GM18873 (cell line): ENCODE data around the gene PALM3.

Experiments used
- ATAC-seq: cut with Tn5 transposase; IDR thresholded peaks from one replicate; pipeline ENCODE4 v1.9.1; 2021; ENCODE audit warnings: mild to moderate bottlenecking, moderate library complexity, moderate number of reproducible peaks; ENCODE audit not compliant: unreplicated experiment, low FRiP score

The PALM3 gene

DNA sequence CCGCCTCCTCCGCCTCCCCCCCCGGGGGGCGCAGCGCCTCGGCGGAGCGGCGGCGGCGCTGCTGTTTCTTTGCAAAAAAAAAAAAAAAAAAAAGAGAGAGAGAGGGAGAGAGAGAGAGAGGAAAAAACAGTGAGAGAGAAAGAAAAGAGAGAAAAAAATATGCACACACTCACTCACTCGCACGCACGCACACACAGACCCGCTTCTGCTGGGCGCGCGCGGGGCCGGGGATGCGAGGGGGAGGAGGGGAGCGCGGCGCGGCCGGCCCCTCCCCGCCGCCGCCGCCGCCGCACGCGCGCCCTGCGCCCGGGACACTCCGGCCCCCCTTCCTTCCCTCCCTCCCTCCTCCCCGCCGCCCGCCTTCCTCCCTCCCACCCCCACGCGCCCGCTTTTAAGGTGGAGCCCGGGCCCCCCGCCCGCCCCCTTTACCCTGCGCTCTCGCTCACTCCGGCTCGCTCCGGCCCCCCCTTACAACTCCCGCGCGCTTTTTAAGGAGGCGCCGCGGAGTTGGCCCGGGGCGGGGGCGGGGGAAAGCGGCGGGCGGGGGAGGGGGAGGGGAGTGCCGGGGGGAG, 28.7 kb upstream of the PALM3 start, which contains the start of gene SAMD1:
TSS of gene SAMD1 (minus strand) at position 243 of the 572 bp plus-strand sequence.
- no peak for ATAC-seq

- no peak for ATAC-seq
Measured at GRCh38 chr19:14089662-14090508, 28.0 kb upstream of the PALM3 start.

DNA sequence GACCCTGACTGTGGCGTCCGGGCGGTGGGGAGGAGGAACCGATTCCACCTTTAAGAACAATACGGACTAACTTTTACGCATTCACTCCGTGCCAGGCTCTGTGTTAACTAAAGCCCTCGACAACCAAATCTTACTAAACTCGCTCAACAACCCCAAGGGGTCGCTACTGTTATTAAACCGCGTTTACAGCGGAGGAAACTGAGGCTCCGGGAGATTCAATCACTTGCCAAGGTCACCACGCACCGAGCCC, 27.5 kb upstream of the PALM3 start:
- ATAC-seq: no peak

DNA sequence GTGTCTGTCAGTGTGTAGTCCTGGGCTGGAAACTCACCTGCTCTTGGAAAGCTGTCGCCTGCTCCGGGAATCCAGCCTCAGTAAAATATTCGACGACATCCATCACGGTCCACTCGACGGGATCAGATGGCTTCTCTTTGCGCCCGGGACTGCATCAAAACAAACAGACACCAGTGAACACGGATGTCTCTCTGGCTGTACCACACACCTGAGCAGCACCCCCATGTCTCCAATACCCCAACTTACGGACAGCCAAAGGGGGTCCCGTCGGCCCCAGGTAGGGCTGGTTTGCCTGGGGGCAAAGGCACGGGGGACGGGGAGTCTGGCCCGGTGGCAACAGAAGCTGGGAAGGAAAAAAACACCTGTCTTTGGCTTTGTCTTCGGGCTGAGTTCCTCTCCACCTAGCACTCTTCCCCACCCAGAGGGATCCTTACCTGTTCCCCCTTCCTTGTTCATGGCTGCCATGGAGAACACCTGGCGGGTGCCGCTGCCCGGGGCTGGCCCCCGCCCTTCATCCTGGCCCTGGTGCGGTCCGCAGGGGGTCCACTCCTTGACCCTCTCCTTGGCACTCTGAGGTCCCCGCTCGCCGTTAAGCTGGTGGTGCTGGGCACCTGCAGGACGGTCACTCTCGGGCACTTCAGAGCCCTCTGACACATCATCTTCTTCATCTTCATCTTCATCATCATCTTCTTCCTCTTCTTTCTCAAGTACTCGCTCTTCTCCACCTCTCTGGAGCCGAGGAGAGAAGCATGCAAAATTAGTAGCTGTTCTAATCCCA, 26.9 kb upstream of the PALM3 start:
- no peak for ATAC-seq

- no peak for ATAC-seq
Measured at GRCh38 chr19:14086098-14086497, 24.2 kb upstream of the PALM3 start.

DNA sequence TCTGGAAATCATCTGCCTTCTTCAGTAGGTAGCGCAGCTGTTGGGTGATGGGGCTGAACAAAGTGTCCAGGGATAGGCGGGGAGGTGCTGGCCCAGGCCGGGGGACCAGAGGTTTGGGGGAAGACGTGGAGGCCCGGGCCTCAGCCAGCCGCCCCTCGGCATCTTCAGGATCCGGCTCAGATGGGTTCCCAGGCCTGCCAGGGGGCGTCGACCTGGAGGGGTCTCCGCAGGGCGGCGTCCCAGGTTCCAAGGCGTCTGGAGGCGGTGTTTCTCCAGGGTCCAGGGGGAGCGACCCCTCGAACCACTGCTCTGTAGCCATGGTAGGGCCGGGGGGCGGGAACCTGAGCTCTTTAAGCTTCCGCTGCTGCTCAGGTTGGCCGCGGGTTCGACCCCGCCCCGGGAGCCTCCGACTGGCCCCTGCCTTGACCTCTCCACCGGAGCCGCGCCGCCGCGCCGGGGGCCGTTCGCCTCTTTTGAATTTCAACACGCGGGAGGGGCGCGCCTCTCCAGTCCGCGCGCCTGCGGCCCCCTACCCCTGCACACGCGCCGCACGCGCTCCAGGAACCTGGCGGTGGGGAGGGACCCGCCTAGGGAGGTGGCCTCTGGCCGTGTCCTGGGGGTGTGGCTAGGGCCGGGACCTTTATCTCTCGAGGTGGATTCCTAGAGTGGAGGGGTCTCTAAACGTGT, 23.6 kb upstream of the PALM3 start, which contains the start of gene C19orf67:
TSS of gene C19orf67 (minus strand) at position 475 of the 687 bp plus-strand sequence. CDS start at position 319, 156 bp downstream.
- no peak for ATAC-seq

DNA sequence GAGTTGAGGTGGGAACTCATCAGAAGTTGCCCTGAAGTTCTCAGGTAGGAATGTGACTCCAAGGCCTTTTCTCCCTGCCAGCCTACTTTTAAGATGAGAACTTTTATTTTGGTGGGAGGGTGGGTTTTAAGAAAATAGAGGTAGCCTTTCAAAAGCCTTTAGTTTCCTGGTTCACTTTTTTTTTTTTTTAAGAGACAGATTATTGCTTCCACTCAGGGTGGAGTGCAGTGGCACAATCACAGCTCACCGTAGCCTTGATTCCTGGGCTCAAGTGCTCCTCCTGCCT, 20.7 kb upstream of the PALM3 start:
- no peak for ATAC-seq

GRCh38 chr19:14081797-14082674, 20.2 kb upstream of the PALM3 start:
- ATAC-seq: no peak

- ATAC-seq: peak; percentile 89
Measured at GRCh38 chr19:14080887-14081796, 19.3 kb upstream of the PALM3 start.

DNA sequence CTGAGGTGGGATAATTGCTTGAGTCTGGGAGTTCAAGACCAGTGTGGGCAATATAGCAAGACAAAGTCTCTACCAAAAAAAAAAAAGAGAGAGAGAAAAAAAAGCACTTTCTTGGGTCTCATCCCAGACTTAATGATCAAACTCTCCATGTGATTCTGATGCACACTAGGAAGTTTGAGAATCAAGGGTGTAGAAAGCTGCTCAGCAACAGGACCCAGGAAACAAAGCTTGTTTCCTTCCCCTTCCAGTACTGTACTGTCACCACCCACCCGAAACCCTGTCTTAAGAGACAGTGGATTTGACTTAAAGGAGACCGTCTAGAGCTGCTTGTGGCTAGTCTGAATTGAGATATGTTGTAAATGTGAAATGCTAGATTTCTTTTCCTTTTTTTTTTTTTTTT, 16.5 kb upstream of the PALM3 start:
- ATAC-seq: no peak

GRCh38 chr19:14073925-14074838, 12.3 kb upstream of the PALM3 start:
- ATAC-seq: no peak

GRCh38 chr19:14073261-14073924, 11.5 kb upstream of the PALM3 start:
- ATAC-seq: no peak

DNA sequence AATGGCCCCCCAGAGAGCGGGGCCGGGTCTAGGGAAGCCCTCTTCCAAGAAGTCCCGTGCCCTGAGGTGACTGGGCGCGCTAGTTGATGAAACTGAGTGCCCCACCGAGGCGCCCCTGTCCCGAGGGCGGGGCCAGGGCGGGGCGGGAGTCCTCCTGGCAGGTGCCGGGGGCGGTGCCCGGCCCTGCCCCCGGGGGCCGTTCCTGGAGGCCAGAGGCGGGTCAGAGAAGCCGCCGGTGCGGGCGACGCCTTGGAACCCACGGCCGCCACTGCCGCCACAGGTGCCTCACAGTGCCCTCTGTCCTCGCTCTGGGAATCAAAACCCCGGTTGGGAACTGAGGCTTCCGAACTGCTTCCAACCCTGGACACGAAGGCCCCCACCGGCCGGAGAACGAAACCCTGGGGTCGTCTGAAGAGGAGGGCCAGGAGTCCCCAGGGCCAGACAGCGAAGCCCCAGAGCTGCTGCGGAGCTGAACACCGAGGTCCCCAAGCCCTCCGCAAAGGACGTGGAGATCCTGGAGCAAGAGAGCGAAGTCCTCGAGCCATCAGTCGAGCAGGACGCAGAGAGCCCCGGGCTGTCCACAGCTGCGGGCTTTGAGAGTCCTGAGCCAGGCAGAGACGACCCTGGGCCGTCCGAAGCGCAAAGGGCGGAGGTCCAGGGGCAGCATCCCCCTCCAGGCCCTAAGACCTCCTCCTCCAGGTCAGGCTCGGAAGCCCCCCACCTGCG, 10.8 kb upstream of the PALM3 start, which contains the start of gene MISP3:
TSS of gene MISP3 (plus strand) at position 252 of the 726 bp plus-strand sequence. CDS start 524 bp downstream, outside the sequence.
- ATAC-seq: no peak

DNA sequence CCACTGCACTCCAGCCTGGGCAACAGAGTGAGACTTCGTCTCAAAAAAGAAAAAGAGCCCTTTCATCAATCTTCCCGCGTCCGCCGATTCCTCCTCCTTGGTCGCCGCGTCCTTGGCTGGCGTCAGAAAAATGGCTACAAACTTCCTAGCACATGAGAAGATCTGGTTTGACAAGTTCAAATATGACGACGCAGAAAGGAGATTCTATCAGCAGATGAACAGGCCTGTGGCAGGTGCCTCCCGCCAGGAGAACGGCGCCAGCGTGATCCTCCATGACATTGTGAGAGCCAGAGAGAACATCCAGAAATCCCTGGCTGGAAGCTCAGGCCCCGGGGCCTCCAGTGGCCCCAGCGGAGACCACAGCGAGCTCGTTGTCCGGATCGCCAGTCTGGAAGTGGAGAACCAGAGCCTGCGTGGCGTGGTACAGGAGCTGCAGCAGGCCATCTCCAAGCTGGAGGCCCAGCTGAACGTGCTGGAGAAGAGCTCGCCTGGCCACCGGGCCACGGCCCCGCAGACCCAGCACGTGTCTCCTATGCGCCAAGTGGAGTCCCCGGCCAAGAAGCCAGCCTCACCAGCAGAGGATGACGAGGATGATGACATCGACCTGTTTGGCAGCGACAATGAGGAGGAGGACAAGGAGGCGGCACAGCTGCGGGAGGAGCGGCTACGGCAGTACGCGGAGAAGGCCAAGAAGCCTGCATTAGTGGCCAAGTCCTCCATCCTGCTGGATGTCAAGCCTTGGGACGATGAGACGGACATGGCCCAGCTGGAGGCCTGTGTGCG, 8.6 kb upstream of the PALM3 start:
- no peak for ATAC-seq

- ATAC-seq: no peak
Measured at GRCh38 chr19:14066134-14066533, 4.3 kb upstream of the PALM3 start.

- ATAC-seq: no peak
Measured at GRCh38 chr19:14063105-14063504, 1.2 kb upstream of the PALM3 start.
